Endothelial cell of umbilical vein (primary cell): Measurements from ENCODE around the gene GGA1.
A peak's percentile ranks its signal among the peaks of the same experiment; 100 is the strongest.

Experiments used
- CTCF ChIP-seq, 2 donors: IDR thresholded peaks; 1 replicate in 1 of 2; 2 replicates in 1 of 2; pipeline ENCODE4 v1.5.1; 2011; ENCODE audit warnings: low read length in 2 of 2, mild to moderate bottlenecking in 2 of 2, moderate library complexity in 2 of 2, control low read depth in 1 of 2, inconsistent platforms in 1 of 2, low read depth in 1 of 2; ENCODE audit not compliant: insufficient read depth in 1 of 2; ENCODE audit errors: extremely low read depth in 1 of 2
- EZH2 ChIP-seq: IDR thresholded peaks from 2 replicates; pipeline ENCODE4 v1.6.1; 2012; ENCODE audit warnings: borderline replicate concordance, low read depth, mild to moderate bottlenecking, moderate library complexity, low read length, inconsistent platforms; ENCODE audit not compliant: severe bottlenecking
- FOS ChIP-seq: IDR thresholded peaks from 2 replicates; pipeline ENCODE4 v1.6.1; 2011; ENCODE audit warnings: mild to moderate bottlenecking, low read length, moderate library complexity, borderline replicate concordance; ENCODE audit not compliant: insufficient read depth
- GATA2 ChIP-seq: IDR thresholded peaks from 2 replicates; pipeline ENCODE4 v1.7.0; 2011; ENCODE audit warnings: low read depth, mild to moderate bottlenecking, moderate library complexity, mixed read lengths, low read length; ENCODE audit not compliant: insufficient read length, insufficient read depth
- JUN ChIP-seq: IDR thresholded peaks from 2 replicates; pipeline ENCODE4 v1.6.1; 2011; ENCODE audit warnings: borderline replicate concordance, low read depth; ENCODE audit not compliant: insufficient read length, insufficient read depth
- MAX ChIP-seq: IDR thresholded peaks from 2 replicates; pipeline ENCODE4 v1.6.1; 2011; ENCODE audit not compliant: insufficient read depth, insufficient read length
- MYC ChIP-seq: IDR thresholded peaks from one replicate; pipeline ENCODE4 v1.6.1; 2011; ENCODE audit warnings: mild to moderate bottlenecking, low read depth, low read length
- POLR2A ChIP-seq: IDR thresholded peaks from 2 replicates; pipeline ENCODE4 v1.6.1; 2012; ENCODE audit warnings: low read depth, mild to moderate bottlenecking, control low read depth, low read length
- POLR2AphosphoS5 ChIP-seq: IDR thresholded peaks from 2 replicates; pipeline ENCODE4 v1.6.1; 2012; ENCODE audit warnings: low read depth, mild to moderate bottlenecking, control low read depth, low read length, moderate library complexity; ENCODE audit not compliant: insufficient read depth

- TF ChIP-seq POLR2A (peak; percentile 33), CTCF (IDR thresholded peaks at IDR 0.05; ENCODE audit: extremely low read depth in 1 of 2, insufficient read depth in 1 of 2, low read depth in 1 of 2, low read length in 2 of 2) (no peak), JUN (no peak), MYC (no peak), MAX (peak; percentile 41), EZH2 (no peak), POLR2AphosphoS5 (no peak), FOS (no peak), GATA2 (no peak)
Observed at GRCh38 chr22:37607935-37608476, 628 bp upstream of the GGA1 start.
